C4-2B (cell line): Measurements from ENCODE around the gene RALGPS2.

Source experiments
- CTCF ChIP-seq: fragments of 450-650 bp; conservative IDR thresholded peaks from 2 replicates; pipeline ENCODE4 v1.5.1; 2017; ENCODE audit warnings: mild to moderate bottlenecking
- ZFX ChIP-seq: fragments of 450-650 bp; IDR thresholded peaks from 2 replicates; pipeline ENCODE4 v1.6.1; 2017

- TF ChIP-seq CTCF: no peak
- no peak for TF ChIP-seq ZFX
These were observed 150.9 kb downstream of the RALGPS2 start for GRCh38 chr1:178875936-178876335.
